H1 (cell line): Measurements from ENCODE around the gene WDR1. TPM values are rescaled to one million over a fixed set of nuclear protein-coding genes. Genes with fewer than 3 reads are reported as not detected.

Experiments
- CTCF ChIA-PET: fragments of 300-600 bp; sonication (Branson Sonifier 250); formaldehyde crosslinking; loops from one replicate; lab custom pipeline; 2021; ENCODE audit not compliant: partially characterized antibody; lab: Charles Lee
- POLR2A ChIA-PET: fragments of 300-600 bp; sonication (Branson Sonifier 250); formaldehyde crosslinking; loops from one replicate; lab custom pipeline; 2021; ENCODE audit warnings: inconsistent platforms; ENCODE audit not compliant: partially characterized antibody; lab: Charles Lee
- DNase-seq, 2 experiments: peaks; one replicate each; pipeline versions ENCODE4 v3.0.0 to v3.0.0-alpha.2; 2010 to 2022; ENCODE audit warnings: low spot score in 2 of 2, low read depth in 1 of 2, mixed read lengths in 1 of 2
- FAIRE-seq: peaks from 2 replicates; lab custom pipeline; 2011; peaks lifted over from hg19 to GRCh38; lab: Jason Lieb, UNC
- H2AFZ ChIP-seq: 2 replicates; pipeline ENCODE4 v1.8.1; 2012; ENCODE audit warnings: low read length, inconsistent platforms
- H2AK5ac ChIP-seq: 2 replicates; pipeline ENCODE4 v1.6.1; 2013; ENCODE audit warnings: low read depth, low read length
- H2BK120ac ChIP-seq: replicated peaks from 2 replicates; pipeline ENCODE3; 2013; ENCODE audit warnings: low read depth, low read length, inconsistent platforms
- H2BK12ac ChIP-seq: 2 replicates; pipeline ENCODE4 v1.6.1; 2013; ENCODE audit warnings: low read depth, low read length
- H2BK15ac ChIP-seq: 2 replicates; pipeline ENCODE4 v1.6.1; 2013; ENCODE audit warnings: low read length
- H2BK20ac ChIP-seq: 2 replicates; pipeline ENCODE4 v1.6.1; 2013; ENCODE audit warnings: low read length
- H2BK5ac ChIP-seq: 2 replicates; pipeline ENCODE4 v1.6.1; 2013; ENCODE audit warnings: low read depth, low read length
- H3K14ac ChIP-seq: 2 replicates; pipeline ENCODE4 v1.6.1; 2013; ENCODE audit warnings: inconsistent platforms; ENCODE audit not compliant: insufficient read length
- H3K18ac ChIP-seq: 2 replicates; pipeline ENCODE4 v1.6.1; 2013; ENCODE audit warnings: low read length; ENCODE audit errors: extremely low read depth
- H3K23ac ChIP-seq: 2 replicates; pipeline ENCODE4 v1.6.1; 2013; ENCODE audit warnings: inconsistent platforms; ENCODE audit not compliant: insufficient read length
- H3K23me2 ChIP-seq: 2 replicates; pipeline ENCODE4 v1.6.1; 2013; ENCODE audit warnings: low read depth, low read length
- H3K27ac ChIP-seq: 2 replicates; pipeline ENCODE4 v1.6.1; 2011; ENCODE audit warnings: low read depth, low read length, inconsistent platforms
- H3K27me3 ChIP-seq, 4 experiments: replicated peaks in 1 of 4; 1 replicate in 1 of 4; 2 replicates in 3 of 4; pipeline versions ENCODE4 v1.6.1 to v1.8.1; 2011 to 2013; ENCODE audit warnings: low read length in 3 of 4, mild to moderate bottlenecking in 3 of 4, inconsistent platforms in 2 of 4, mixed read lengths in 2 of 4, moderate library complexity in 1 of 4; ENCODE audit not compliant: control insufficient read depth in 3 of 4, insufficient read depth in 3 of 4; ENCODE audit errors: extremely low read depth in 1 of 4
- H3K36me3 ChIP-seq, 4 experiments: 2 replicates each; pipeline versions ENCODE4 v1.6.1 to v1.8.1; 2011 to 2013; ENCODE audit warnings: mild to moderate bottlenecking in 4 of 4, low read length in 3 of 4, moderate library complexity in 2 of 4, control low read depth in 1 of 4, inconsistent platforms in 1 of 4; ENCODE audit not compliant: insufficient read depth in 4 of 4, control insufficient read depth in 2 of 4
- H3K4ac ChIP-seq: replicated peaks from 2 replicates; pipeline ENCODE3; 2013; ENCODE audit warnings: low read length, low read depth, mixed read lengths, inconsistent platforms; ENCODE audit not compliant: insufficient read length
- H3K4me1 ChIP-seq, 4 experiments: replicated peaks in 1 of 4; 1 replicate in 1 of 4; 2 replicates in 3 of 4; pipeline versions ENCODE4 v1.6.1 to v1.8.1; 2011 to 2013; ENCODE audit warnings: low read length in 3 of 4, inconsistent platforms in 2 of 4, mixed read lengths in 1 of 4; ENCODE audit not compliant: insufficient read depth in 4 of 4, control insufficient read depth in 3 of 4
- H3K4me2 ChIP-seq, 2 experiments: 2 replicates each; pipeline versions ENCODE4 v1.6.1 to v1.8.1; 2011 to 2013; ENCODE audit warnings: low read depth in 2 of 2, low read length in 2 of 2, control low read depth in 1 of 2, inconsistent platforms in 1 of 2, mild to moderate bottlenecking in 1 of 2; ENCODE audit not compliant: insufficient read depth in 1 of 2
- H3K4me3 ChIP-seq, 4 experiments: fragments of 200-600, 300-600 bp in 1 of 4; sonication (generic), shearing (Covaris generic), sonication (Bioruptor Twin) in 1 of 4; 2 replicates each; pipeline versions ENCODE4 v1.5.1 to v1.8.1; 2011 to 2016; ENCODE audit warnings: low read length in 4 of 4, low read depth in 3 of 4, control low read depth in 2 of 4, inconsistent platforms in 2 of 4, mild to moderate bottlenecking in 2 of 4, mixed read lengths in 1 of 4, moderate library complexity in 1 of 4; ENCODE audit not compliant: insufficient read depth in 2 of 4; ENCODE audit errors: extremely low read depth in 1 of 4
- H3K56ac ChIP-seq: replicated peaks from 2 replicates; pipeline ENCODE3; 2013; ENCODE audit warnings: low read depth, mild to moderate bottlenecking, mixed read lengths, low read length, inconsistent platforms; ENCODE audit not compliant: insufficient read length
- H3K79me1 ChIP-seq: 2 replicates; pipeline ENCODE4 v1.6.1; 2013; ENCODE audit warnings: low read depth, low read length, control low read depth
- H3K79me2 ChIP-seq, 2 experiments: 2 replicates each; pipeline versions ENCODE4 v1.6.1 to v1.8.1; 2012 to 2013; ENCODE audit warnings: low read length in 2 of 2, mild to moderate bottlenecking in 2 of 2, inconsistent platforms in 1 of 2; ENCODE audit not compliant: insufficient read depth in 2 of 2, control insufficient read depth in 1 of 2
- H3K9ac ChIP-seq, 4 experiments: replicated peaks in 1 of 4; 1 replicate in 1 of 4; 2 replicates in 3 of 4; pipeline versions ENCODE4 v1.6.1 to v1.8.1; 2011 to 2013; ENCODE audit warnings: low read depth in 3 of 4, low read length in 3 of 4, control low read depth in 2 of 4, mild to moderate bottlenecking in 2 of 4, moderate library complexity in 2 of 4, inconsistent platforms in 1 of 4; ENCODE audit errors: extremely low read depth in 1 of 4
- H3K9me3 ChIP-seq, 2 experiments: 2 replicates each; pipeline versions ENCODE4 v1.6.1 to v1.8.1; 2012 to 2013; ENCODE audit warnings: mild to moderate bottlenecking in 2 of 2, moderate library complexity in 2 of 2, control low read depth in 1 of 2, inconsistent platforms in 1 of 2, low read depth in 1 of 2, low read length in 1 of 2, mixed read lengths in 1 of 2; ENCODE audit not compliant: insufficient read depth in 2 of 2
- H4K20me1 ChIP-seq, 2 experiments: replicated peaks in 1 of 2; 2 replicates each; pipeline versions ENCODE3 to v1.8.1; 2011 to 2013; ENCODE audit warnings: inconsistent platforms in 2 of 2, low read length in 2 of 2, mild to moderate bottlenecking in 1 of 2; ENCODE audit not compliant: insufficient read depth in 2 of 2, control insufficient read depth in 1 of 2
- H4K5ac ChIP-seq: 2 replicates; pipeline ENCODE4 v1.6.1; 2013; ENCODE audit warnings: low read length, low read depth, mixed read lengths, inconsistent platforms; ENCODE audit not compliant: insufficient read length
- H4K8ac ChIP-seq: 2 replicates; pipeline ENCODE4 v1.8.0; 2013; ENCODE audit warnings: mild to moderate bottlenecking, moderate library complexity, low read length, inconsistent platforms; ENCODE audit not compliant: insufficient read depth; ENCODE audit errors: extremely low read depth
- H4K91ac ChIP-seq: replicated peaks from 2 replicates; pipeline ENCODE3; 2013; ENCODE audit warnings: low read length, mixed read lengths, inconsistent platforms; ENCODE audit not compliant: insufficient read length
- ASH2L ChIP-seq: fragments of 200-600, 300-600 bp; sonication (generic); IDR thresholded peaks from one replicate; pipeline ENCODE4 v1.7.1; 2017; ENCODE audit warnings: low read length
- BCL11A ChIP-seq, 2 experiments: IDR thresholded peaks; one replicate each; pipeline ENCODE4 v1.6.1; 2011; ENCODE audit warnings: low read depth in 2 of 2, low read length in 2 of 2, mild to moderate bottlenecking in 2 of 2
- KDM1A ChIP-seq: fragments of 200-600, 300-600 bp; sonication (generic); IDR thresholded peaks from 2 replicates; pipeline ENCODE4 v1.7.1; 2016; ENCODE audit warnings: mild to moderate bottlenecking, low read length, borderline replicate concordance
- POLR2AphosphoS5 ChIP-seq: IDR thresholded peaks from 2 replicates; pipeline ENCODE4 v1.6.1; 2011; ENCODE audit warnings: low read depth, low read length
- ZNF274 ChIP-seq: IDR thresholded peaks from 2 replicates; pipeline ENCODE4 v1.7.0; 2012; ENCODE audit warnings: low read length, borderline replicate concordance; ENCODE audit errors: extremely low read depth
- WGBS, 2 experiments: shearing (Covaris generic) in 1 of 2; methylation state at CpG; one replicate each; pipeline versions ENCODE4 v1.1.6 to v1.1.7; 2013 to 2015; ENCODE audit warnings: low lambda C conversion rate in 2 of 2, mixed read lengths in 2 of 2, inconsistent platforms in 1 of 2, low coverage in 1 of 2, missing lambda C conversion rate in 1 of 2; ENCODE audit not compliant: insufficient replicate concordance in 2 of 2, insufficient coverage in 1 of 2, insufficient read length in 1 of 2; ENCODE audit errors: extremely low coverage in 1 of 2, missing lambda C conversion rate in 1 of 2; 5-methylcytosine and 5-hydroxymethylcytosine counted together
- polyA plus RNA-seq, 7 experiments: library from polyadenylated mRNA; depleted of rRNA in 3 of 7; stranded (reverse) in 5 of 7; unstranded in 2 of 7; fragments of >200 nt in 5 of 7; fragments of 200-250 nt in 2 of 7; gene quantifications; 1 replicate in 5 of 7; 2 replicates in 1 of 7; 4 replicates in 1 of 7; pipeline versions ENCODE4 v1.2.1 to v1.2.3, GENCODE V29; 2011 to 2013; ENCODE audit warnings: missing spikeins in 2 of 7, mixed read lengths in 2 of 7
- total RNA-seq: library from RNA; stranded (reverse); fragmentation: NEBNext Ultra II Directional; extraction: Animal tissue kit (Norgen Biotek cat#: 25700); gene quantifications from 2 replicates; pipeline ENCODE4 v1.2.1, GENCODE V29; 2021

The WDR1 gene
- total and polyA plus RNA-seq, 2 of the 8 experiments (the other 6 are each of a cell fraction or from before 2014, with no cell fraction given) = 315 to 377 TPM

DNA sequence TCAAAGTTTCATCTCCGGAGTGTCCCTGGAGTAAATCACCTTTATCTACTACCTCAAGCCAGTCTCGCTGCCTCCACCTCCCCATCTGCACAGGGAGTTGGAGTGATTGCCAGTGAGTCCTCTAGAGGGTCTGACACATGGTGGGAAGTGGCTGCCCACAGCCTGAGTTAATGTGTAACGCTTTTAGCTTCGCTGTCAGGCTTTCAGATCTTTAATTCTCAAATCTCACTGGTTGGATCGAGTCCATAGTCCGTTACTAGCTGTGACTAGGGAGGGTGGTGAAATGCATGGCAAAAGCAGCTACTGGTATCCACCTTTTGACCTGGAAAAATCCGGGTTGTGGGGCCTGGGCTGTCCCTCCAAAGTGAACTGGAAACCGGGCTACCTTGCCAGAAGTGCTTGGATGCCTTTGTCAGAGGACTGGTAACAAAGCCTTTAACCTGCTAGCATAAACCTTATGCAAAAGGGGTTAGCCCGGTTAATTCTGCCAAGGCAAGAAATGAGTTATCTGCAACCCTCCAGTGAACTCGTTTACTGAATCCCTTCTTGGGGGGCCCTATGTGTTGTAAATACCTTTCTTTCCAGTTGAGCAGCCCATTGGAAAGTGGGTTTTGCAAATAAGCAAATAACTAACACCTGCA, 5.1 kb upstream of the WDR1 start:
- H3K4me1 ChIP-seq = peaks cover 8 to 20% (median 13%) of the 10 kb centered on the region in 4 experiments
- no peak overlapping the region for H2BK5ac ChIP-seq
- H3K18ac ChIP-seq = no peak overlapping the region; the same call in 1 of the 2 replicates
- no peak overlapping the region for H4K91ac ChIP-seq
- H3K9me3 ChIP-seq = no peaks in the 10 kb centered on the region
- 81% methylated on average over 10 of the region's 10 CpGs; no CpG with 5 or more reads in 1 of the 2 experiments for WGBS, 2 experiments
- no peak overlapping the region for H2BK15ac ChIP-seq
- H3K23me2 ChIP-seq = peaks cover 4% of the 10 kb centered on the region; the same call in 1 of the 2 replicates
- H4K8ac ChIP-seq = no peak overlapping the region
- H3K4me2 ChIP-seq = no peak overlapping the region
- ChIA-PET POLR2A (interaction anchor here (0.6 to 6.9 kb wide), 6 partner anchors 8 to 26 kb away, joined by 3 to 140 read pairs (median 7); no protein-coding TSS in a partner anchor), CTCF (interaction anchor here (0.7 to 3.4 kb wide), 8 partner anchors 17 to 103 kb away, joined by 3 to 22 read pairs (median 3); no protein-coding TSS in a partner anchor)
- H3K4me3 ChIP-seq = no peak overlapping the region
- H4K20me1 ChIP-seq = no peaks in the 10 kb centered on the region
- no peak overlapping the region for H3K56ac ChIP-seq
- H3K79me1 ChIP-seq = no peaks in the 10 kb centered on the region; the same call in none of the 2 replicates
- no peak for TF ChIP-seq ZNF274
- TF ChIP-seq POLR2AphosphoS5 = no peak
- no peak for TF ChIP-seq KDM1A
- no peak for TF ChIP-seq ASH2L
- no peak for TF ChIP-seq BCL11A (IDR thresholded peaks at IDR 0.05; ENCODE audit: low read depth in 2 of 2, low read length in 2 of 2)
- no peak overlapping the region for H3K23ac ChIP-seq
- H3K27ac ChIP-seq = no peak overlapping the region
- H4K5ac ChIP-seq = no peak overlapping the region
- H3K14ac ChIP-seq = no peak overlapping the region
- no peak overlapping the region for H2AK5ac ChIP-seq
- no peak overlapping the region for H3K4ac ChIP-seq
- no peak overlapping the region for H2BK20ac ChIP-seq
- H3K27me3 ChIP-seq = no peaks in the 10 kb centered on the region
- H2BK120ac ChIP-seq = no peak overlapping the region
- H2BK12ac ChIP-seq = no peak overlapping the region
- no peak overlapping the region for H2AFZ ChIP-seq
- DNase-seq = no peak
- H3K79me2 ChIP-seq = no peaks in the 10 kb centered on the region
- H3K9ac ChIP-seq = no peak overlapping the region; a peak in 1 of 7 replicates
- FAIRE-seq = no peak
- no peaks in the 10 kb centered on the region for H3K36me3 ChIP-seq
